NCI-H2029 (cell line): ENCODE results near the gene EDN2.
A peak's percentile ranks its signal among the peaks of the same experiment; 100 is the strongest.

Source experiments
- DNase-seq: peaks from one replicate; lab custom pipeline; 2025; lab: John Stamatoyannopoulos, UW

EDN2 gene

GRCh38 chr1:41464885-41465284, 19.6 kb downstream of the EDN2 start:
- no peak for DNase-seq

GRCh38 chr1:41463516-41463915, 21.0 kb downstream of the EDN2 start:
- DNase-seq = no peak

- DNase-seq = peak; percentile 71
Observed at GRCh38 chr1:41462680-41463004, 21.8 kb downstream of the EDN2 start.

- peak; percentile 94 for DNase-seq
Observed at GRCh38 chr1:41461790-41462679, 22.4 kb downstream of the EDN2 start.

- no peak for DNase-seq
Observed at GRCh38 chr1:41456847-41457540, 27.5 kb downstream of the EDN2 start.

- DNase-seq = no peak
Observed at GRCh38 chr1:41455479-41456332, 28.8 kb downstream of the EDN2 start.

GRCh38 chr1:41454406-41454805, 30.1 kb downstream of the EDN2 start:
- DNase-seq = no peak

GRCh38 chr1:41452704-41453290, 31.7 kb downstream of the EDN2 start:
- DNase-seq = no peak

GRCh38 chr1:41450747-41451285, 33.7 kb downstream of the EDN2 start:
- DNase-seq = no peak

- DNase-seq = no peak
Observed at GRCh38 chr1:41449326-41449921, 35.1 kb downstream of the EDN2 start.

GRCh38 chr1:41448821-41449220, 35.7 kb downstream of the EDN2 start:
- no peak for DNase-seq

- no peak for DNase-seq
Observed at GRCh38 chr1:41447995-41448770, 36.3 kb downstream of the EDN2 start.

- DNase-seq = no peak
Observed at GRCh38 chr1:41446851-41447610, 37.5 kb downstream of the EDN2 start.

- DNase-seq = no peak
Observed at GRCh38 chr1:41444785-41445184, 39.7 kb downstream of the EDN2 start.

- no peak for DNase-seq
Observed at GRCh38 chr1:41444246-41444645, 40.2 kb downstream of the EDN2 start.

- DNase-seq = no peak
Observed at GRCh38 chr1:41442697-41443251, 41.7 kb downstream of the EDN2 start.

GRCh38 chr1:41440321-41441085, 44.0 kb downstream of the EDN2 start:
- DNase-seq = no peak

- DNase-seq = peak; percentile 98
Observed at GRCh38 chr1:41439234-41439633, 45.2 kb downstream of the EDN2 start.

GRCh38 chr1:41438711-41439110, 45.8 kb downstream of the EDN2 start:
- no peak for DNase-seq
